GM10266 (cell line): ENCODE measurements around the gene SPINK14.

ENCODE experiments used
- DNase-seq: peaks from one replicate; pipeline ENCODE4 v3.0.0; 2012; ENCODE audit errors: extremely low spot score
- CTCF ChIP-seq: IDR thresholded peaks from 2 replicates; pipeline ENCODE4 v1.5.1; 2012; ENCODE audit warnings: mild to moderate bottlenecking, low read depth; ENCODE audit not compliant: control insufficient read depth, insufficient read depth; ENCODE audit errors: missing control alignments

Gene SPINK14

DNA sequence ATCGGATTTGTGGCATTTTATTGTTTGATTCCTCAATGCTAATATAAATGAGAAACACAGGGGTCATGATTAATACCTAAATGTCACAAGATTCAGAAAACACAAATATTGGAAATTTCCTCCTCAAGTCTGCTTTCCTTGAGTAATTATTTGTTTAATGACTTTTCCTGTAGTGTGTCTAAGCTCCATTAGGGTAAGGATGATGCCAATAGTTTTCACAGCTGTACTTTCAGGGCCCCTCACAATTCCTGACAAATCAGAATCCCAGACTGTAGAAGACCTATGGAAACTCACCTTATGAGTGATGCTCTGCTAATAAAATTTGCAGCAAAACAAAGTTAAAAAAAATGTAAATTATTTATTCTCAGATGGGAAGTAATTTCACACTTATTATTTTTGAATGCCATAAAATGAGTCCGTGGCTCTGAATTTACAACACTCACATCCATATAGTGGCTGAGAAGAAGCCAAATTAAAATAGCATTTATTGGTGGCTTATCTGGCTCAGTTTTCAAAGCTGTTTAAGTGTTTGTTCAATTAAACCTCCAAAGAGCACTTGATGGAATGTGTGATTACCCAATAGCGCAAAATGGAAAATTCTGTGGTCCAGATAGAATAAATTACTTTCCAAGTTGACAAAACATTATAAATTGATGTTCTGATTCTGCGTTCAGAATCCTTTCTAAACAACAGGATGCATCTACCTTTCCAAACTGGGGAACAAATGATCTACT is 1.6 kb upstream of the SPINK14 start:
- TF ChIP-seq CTCF, result no peak
- no peak for DNase-seq

DNA sequence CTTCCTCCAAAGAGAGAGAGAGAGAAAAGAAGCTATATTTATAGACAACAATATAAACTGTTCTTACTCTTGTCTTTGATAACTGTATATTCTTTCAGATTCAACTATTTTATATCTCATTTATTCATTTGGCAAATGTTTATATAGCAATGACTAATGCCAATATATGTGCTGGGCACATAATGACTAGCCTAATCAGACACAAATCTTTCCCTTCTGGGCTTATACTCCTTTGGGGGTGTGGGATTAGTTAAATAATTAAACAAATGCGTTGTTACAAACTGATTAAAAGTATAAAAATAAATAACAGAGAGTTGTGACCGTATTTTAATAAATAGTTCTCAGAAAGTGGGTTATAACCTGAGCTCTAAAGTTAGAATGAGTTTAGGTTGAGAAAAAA is 4.0 kb downstream of the SPINK14 start:
- no peak for TF ChIP-seq CTCF
- no peak for DNase-seq

- no peak for TF ChIP-seq CTCF
- DNase-seq, result no peak
These were observed 8.1 kb downstream of the SPINK14 start for GRCh38 chr5:148176480-148176879.

- no peak for DNase-seq
- TF ChIP-seq CTCF, result no peak
These were observed 8.9 kb downstream of the SPINK14 start for GRCh38 chr5:148177207-148177606.

- TF ChIP-seq CTCF, result peak; percentile 58
- DNase-seq, result no peak
These were observed 11.0 kb downstream of the SPINK14 start for GRCh38 chr5:148179234-148179824.

DNA sequence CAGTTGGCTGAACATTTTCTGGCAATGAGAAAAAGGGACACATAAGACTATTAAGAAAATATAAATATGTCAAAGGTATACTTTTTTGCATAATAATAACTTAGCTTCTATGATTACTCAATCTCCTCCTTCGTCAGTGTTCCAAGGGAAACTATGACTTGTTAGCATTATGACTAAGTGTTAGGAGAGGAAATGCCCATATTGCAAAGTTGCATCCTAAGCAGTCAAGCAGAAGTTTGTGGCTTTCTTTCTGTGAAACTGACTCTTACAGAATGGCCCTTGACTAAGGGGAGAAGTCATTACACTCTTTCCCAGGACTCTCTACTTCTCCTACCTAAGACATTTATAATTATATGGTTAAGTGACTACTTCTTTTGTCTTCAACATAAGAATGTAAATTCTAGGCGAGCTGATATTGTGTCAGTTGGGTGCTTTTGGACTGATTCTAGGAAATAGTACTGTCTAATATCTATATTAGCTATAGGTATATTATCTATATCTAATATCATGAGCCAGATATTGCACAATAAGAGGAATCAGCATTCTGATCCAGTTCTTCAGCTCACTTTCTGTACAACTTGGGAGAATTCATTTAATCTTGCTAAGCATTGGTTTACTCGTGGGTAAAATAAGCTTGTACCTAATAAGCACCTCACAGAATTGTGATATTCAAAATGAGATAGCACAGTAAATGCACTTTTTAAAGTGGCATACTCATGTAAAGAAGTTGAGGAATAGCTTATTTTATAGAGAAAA is 18.1 kb downstream of the SPINK14 start:
- no peak for TF ChIP-seq CTCF
- no peak for DNase-seq

GRCh38 chr5:148191010-148191409 is 22.7 kb downstream of the SPINK14 start:
- no peak for TF ChIP-seq CTCF
- DNase-seq, result no peak
